Raji (cell line): ENCODE measurements around the gene VAV3.

ENCODE experiments used
- POLR2A ChIP-seq: IDR thresholded peaks from 2 replicates; pipeline ENCODE4 v1.6.1; 2011; ENCODE audit warnings: low read depth, low read length, control low read depth; ENCODE audit not compliant: insufficient read depth

Gene VAV3

DNA sequence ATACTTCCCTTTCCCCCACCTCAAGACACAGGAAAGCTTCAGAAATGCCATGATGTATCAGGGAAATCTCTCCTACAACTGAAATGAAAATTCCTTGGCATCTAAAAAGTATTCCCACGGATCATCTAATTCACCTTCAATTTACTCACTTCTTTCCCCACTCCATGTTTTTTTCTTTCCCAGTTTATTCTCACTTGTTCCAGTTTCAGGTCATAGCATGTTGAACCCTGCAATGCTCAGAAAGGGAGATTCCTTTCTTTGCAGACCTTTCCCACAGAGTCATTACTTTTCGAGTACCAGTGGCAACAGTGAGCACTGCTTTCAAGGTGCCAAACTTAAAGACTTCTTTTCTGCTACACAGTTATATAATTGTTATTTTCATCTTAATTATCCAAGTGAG is 305.0 kb downstream of the VAV3 start:
- no peak for TF ChIP-seq POLR2A

DNA sequence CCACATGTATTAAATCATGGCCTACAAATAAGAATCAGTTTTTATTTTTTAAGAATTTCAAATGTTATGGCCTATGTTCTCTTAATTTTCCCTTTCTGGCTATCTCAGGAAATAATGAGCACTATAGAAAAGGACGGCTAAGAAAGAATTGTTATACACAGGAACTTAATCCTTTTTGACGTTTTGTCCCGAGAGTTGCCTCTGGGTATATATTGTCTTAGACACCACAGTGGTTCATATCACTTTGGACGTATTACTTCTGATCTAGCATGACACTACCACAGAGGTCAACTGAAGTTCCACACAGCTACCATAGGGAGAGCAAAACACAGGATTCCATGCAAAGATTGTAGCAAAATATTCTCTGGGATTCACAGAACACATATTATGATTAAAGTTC is 307.6 kb downstream of the VAV3 start:
- no peak for TF ChIP-seq POLR2A

DNA sequence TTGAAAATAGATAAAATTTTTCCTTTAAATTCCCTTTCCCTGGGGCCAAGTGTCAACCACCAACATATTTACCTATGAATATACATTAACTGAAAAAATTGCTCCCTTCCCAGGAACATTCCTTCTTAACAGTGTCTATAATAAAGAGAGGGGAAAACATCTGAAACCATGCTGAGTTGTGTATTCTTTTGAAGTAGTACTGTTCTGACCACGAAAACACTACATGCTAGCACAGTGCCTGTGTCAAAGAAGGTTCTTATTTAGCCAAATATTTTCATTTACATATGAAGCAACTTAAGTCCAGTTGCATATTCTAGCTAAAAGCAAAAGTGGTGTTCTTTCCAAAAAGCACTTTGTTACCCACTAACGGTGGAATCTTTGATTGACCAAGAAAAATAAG is 311.2 kb downstream of the VAV3 start:
- no peak for TF ChIP-seq POLR2A

DNA sequence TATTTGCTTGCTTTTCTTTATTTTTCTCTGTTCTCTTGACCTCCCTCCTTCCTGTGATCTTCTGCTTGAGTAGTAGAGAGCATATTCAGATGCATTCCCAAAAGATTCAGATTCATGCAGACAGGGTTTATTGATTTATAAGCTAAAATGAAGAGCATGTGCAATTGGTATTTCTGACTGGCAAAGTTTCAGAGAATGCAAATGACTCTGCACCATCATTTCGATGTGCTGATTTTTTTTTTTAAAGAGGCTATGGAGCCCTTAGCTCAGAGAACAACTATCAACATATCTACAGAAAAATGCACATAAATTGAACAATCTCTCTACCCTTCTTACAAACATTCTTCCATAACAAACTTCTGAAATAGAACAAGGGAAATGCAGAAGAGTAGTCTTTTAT is 312.0 kb downstream of the VAV3 start:
- no peak for TF ChIP-seq POLR2A

DNA sequence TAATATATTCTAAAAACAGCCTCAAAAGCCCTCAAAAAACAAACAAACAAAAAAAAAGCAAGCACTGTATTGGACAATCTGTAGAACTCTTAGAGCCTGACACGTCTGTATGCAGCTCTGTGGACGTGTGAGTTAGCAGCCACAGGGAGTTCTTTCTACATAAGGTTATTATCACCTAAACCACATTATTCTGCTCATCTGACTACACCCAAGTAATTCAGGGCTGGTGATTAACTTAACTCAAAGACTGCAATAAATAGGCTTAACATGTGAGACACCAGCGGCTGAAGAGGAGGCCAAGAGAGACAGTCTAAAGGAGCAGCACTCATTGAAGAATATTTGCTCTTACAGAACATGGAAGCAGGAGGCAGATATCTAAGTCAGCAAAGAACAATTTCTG is 316.0 kb downstream of the VAV3 start:
- TF ChIP-seq POLR2A = no peak

DNA sequence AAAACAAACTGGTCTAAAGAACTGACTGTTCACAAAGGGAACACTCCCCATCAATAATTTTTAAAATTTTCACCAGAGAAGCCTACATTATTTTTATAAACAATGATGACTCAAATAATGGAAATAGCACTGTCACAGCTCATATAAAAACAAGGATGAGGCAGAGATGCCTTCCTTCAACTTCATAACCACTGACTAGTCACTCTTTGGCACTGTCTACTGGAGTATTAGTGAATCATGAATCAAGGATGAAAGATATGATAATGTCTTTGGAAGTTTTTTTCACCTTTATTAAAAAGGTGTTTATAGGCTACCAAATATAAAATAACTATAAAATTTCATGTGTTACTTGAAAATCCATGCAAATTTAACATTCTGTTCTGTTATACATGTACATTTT is 316.9 kb downstream of the VAV3 start:
- no peak for TF ChIP-seq POLR2A

DNA sequence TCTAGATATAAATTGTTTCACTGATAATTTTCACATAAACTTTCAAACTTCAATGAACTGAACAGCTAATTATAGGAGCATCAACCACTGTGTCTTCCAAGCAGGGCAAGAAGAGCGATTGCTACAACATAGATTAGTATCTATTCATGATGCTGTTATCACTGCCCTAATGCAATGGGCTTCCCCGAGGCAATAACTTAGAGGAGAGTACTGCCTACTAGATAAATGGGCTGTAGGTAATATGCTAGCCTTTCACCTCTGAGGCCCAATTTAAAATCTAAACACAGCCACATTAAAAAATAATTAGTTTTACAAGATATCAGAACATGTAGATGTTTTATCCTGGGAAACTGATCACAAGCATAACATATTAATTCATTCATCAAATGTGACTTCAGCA is 318.0 kb downstream of the VAV3 start:
- no peak for TF ChIP-seq POLR2A

DNA sequence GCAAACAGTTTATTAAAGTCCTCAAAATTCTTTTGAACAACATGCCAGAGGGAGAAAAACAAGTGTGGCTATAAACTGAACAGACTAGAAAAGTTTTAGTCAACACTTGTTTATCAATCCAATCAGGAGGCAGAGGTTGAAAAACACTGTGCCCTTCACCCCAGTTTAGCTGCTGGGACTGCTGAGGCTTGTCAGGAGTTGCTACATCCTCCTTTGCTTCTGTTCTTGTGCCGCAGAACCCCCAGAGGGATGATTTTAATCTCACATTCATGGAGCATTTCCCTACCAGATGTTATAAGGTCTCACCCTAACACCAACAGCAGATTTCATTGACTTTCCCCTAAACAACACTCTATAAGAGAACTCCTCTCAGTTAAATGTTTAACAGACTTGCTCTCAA is 321.2 kb downstream of the VAV3 start:
- TF ChIP-seq POLR2A = no peak

DNA sequence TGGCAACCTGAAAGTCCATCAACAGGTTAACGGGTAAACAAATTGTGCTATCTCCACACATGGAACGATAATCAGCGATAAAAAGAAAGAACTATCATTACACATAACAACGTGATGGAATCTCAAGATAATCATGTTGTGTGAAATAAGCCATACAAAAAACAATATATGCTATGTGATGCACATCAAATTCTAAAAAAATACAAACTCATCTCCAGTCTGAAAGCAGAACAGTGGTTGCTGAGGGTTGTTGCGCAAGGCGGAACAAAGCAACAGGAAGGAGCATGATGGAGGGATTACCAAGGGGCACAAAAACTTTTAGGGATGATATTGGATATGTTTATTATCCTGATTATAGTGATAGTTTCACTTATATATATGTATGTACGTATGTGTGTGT is 324.8 kb downstream of the VAV3 start:
- no peak for TF ChIP-seq POLR2A

DNA sequence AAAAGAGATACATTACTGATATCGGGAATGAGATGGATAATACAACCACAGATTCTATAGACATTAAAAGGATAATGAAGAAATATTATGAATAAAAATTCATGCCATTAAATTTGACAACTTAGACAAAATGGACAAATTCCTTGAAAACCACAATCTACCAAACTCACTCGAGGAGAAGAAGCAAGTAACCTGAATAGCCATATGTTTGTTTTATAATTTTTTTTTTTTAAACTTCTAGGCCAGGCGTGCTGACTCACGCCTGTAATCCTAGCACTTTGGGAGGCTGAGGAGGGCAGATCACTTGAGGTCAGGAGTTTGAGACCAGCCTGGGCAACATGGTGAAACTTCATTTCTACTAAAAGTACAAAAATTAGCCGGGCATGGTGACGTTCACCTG is 327.9 kb downstream of the VAV3 start:
- TF ChIP-seq POLR2A = no peak

DNA sequence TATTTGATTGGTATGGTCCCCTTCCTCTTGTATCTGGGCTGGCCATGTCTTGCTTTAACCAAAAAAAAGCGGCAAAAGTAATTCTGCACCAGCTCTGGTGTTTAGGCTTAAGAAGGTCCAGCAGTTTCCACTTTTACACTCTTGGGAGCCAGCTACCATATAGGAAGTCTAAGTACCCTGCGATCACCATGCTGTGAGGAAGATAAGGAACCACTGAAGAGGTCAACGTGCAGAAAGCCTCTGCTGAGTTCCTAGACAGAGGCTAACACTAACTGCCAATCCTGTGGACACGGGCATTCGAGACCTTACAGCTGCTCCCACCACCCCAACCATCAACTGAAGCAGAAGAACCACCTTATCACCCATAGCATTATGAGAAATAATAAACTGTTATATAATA is 331.4 kb downstream of the VAV3 start:
- no peak for TF ChIP-seq POLR2A

DNA sequence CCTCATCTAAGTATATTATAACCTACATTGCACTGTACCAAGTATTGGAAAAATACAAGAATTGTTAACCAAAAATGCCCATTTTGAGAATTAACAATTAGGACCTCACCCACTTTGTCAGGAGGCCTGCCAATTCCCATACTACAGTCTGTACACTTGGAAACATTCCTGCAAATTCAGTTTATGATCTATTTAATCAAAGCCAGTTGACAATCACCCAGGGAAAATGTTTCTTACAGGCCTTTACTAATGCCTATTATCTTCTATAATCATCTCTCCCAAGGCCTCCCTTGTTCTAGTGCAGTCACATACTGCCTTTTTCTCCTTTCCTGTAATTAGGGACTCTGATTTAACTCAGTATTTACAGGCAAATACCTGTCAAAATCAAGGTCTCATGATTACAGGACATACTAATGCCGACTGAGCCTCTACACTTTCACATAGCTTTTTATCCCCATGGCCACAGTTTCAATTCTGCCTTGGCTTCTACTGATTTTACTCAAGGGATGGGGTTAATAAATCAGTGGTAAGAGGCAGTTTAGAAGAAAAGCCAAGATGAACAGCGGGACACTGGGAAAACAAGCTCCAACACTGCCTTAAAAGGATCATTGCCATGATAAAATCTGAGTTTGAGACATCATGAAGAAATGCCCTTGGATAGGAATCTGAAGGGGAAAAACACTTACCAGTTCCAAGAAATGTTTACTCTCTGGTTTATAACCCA is 338.7 kb downstream of the VAV3 start:
- no peak for TF ChIP-seq POLR2A

DNA sequence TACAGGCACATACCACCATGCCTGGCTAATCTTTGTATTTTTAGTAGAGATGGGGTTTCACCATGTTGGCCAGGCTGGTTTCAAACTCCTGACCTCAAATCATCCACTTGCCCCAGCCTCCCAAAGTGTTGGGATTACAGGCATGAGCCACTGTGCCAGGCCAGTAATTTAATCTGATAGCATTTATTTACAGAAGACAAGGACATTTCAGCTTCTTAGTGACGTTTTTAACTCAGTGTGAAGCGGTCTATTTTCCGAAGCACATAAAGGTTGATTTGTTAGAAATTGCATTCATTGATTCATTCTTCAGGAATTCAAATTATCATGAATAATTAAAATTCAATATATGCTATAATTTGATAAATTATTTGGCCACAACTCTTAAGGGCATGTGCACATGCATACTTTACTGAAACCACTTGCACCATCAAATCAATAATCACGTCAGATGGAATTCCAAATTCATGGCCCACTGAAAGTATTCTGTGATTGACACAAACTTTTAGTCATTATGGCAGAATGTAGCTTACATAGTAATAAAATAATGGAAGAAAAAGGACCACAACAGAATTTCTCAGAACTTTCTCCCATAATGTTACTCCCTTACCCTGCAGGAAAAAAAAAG is 339.5 kb downstream of the VAV3 start:
- TF ChIP-seq POLR2A = no peak

DNA sequence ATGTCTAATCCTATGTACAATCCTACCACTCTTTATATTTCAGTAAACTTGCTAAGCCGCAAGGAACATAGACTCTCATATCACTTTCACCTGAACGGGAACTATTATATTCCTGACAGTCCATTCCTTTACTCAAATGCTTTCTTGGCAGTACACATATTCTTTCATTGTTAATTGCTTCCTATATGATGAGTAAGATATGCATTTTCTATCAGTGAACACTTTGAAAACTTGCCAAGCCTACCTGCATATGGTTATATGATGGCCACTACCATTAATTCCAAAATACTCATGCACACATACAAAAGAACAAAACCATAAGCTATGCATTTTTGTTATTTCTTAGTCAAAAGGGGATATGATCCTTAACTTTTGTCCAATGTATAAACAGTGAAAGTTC is 341.5 kb downstream of the VAV3 start:
- no peak for TF ChIP-seq POLR2A

DNA sequence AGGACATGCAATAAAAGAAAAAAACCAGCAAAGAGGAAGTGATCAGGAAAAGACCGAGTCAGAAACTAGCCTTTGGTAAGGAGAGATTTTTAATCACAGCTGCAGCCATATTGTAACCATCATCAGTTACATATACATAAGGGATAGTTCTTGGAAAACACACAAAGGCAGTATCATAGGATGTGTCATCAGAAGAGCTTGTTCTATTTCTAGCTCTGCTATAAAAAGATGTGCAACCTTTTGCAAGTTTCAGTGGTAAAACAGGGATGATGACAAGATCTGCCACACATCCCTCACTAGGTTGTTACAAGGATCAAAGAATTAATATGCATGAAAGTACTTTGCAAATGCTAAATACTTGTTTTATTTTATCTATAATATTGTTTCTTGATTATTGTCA is 342.0 kb downstream of the VAV3 start:
- no peak for TF ChIP-seq POLR2A

DNA sequence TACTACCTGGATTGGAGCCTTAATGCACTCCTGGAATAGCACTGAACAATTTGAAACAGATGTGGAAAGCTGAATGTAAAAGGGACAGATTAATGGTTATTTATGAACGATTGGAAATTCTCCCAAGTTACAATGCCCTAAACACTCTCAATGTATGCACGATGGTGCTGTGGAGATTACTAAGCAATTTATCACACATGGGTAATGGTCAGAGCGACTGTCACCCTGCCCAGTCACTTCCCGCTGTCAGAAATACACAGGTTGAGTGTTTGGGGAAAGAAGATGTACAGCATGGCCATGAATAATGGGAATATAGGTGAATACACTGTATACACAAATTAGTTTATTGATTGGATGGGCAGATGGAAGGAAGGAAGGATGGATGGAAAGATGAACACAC is 342.4 kb downstream of the VAV3 start:
- no peak for TF ChIP-seq POLR2A

DNA sequence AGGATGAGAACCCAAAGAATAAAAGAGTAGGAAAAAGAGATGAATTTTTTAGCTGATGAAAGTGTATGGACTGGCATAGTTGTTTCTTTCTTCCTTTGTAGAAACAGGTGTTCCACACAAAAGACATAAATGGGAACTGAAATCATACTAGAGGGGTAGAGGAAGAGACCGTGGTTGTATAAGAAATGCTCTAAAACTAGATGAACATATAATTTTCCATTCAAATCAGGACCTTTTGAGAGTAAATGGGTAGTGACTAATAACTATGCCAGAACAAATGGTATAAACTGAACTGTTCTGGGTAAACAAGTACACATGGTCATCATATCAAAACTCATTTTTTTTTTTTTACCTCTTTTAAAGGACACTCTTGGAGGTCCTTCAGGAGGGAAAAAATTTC is 344.2 kb downstream of the VAV3 start:
- no peak for TF ChIP-seq POLR2A
